Right lobe of liver (tissue), 6 donors: ENCODE data around the gene NUP93. TPM values are rescaled to one million over a fixed set of nuclear protein-coding genes. Genes with fewer than 3 reads are reported as not detected.

Experiments used
- ATAC-seq, 4 donors: fragments of 200-7000 bp; cut with Tn5 transposase; one replicate each; pipeline ENCODE4 v1.9.1; 2020; ENCODE audit warnings: mild to moderate bottlenecking in 4 of 4, moderate library complexity in 4 of 4
- DNase-seq, 3 donors: peaks; one replicate each; pipeline ENCODE4 v3.0.0-alpha.2; 2020
- H3K27ac ChIP-seq, 3 donors: fragments of 200-600 bp; one replicate each; pipeline ENCODE4 v1.8.0; 2022
- H3K27me3 ChIP-seq, 2 donors: fragments of 200-600 bp; one replicate each; pipeline ENCODE4 v1.8.0; 2022
- H3K36me3 ChIP-seq, 4 donors: fragments of 200-600 bp; sonication (generic) in 1 of 4; one replicate each; pipeline versions ENCODE4 v1.5.1 to v1.8.0; 2017 to 2022; ENCODE audit warnings: control low read depth in 1 of 4
- H3K4me1 ChIP-seq, 4 donors: fragments of 200-600 bp; sonication (generic) in 1 of 4; one replicate each; pipeline versions ENCODE4 v1.5.1 to v1.8.0; 2017 to 2022; ENCODE audit warnings: control low read depth in 1 of 4
- H3K4me3 ChIP-seq, 3 donors: fragments of 200-600 bp; one replicate each; pipeline ENCODE4 v1.8.0; 2022
- H3K9me3 ChIP-seq, 4 donors: fragments of 200-600 bp; sonication (generic) in 1 of 4; one replicate each; pipeline versions ENCODE4 v1.5.1 to v1.8.0; 2017 to 2022; ENCODE audit warnings: control low read depth in 1 of 4
- CTCF ChIP-seq, 4 donors: fragments of 200-600 bp in 3 of 4; fragments of 450-650 bp in 1 of 4; IDR thresholded peaks; one replicate each; pipeline versions ENCODE4 v1.5.1 to v1.8.0; 2016 to 2022; ENCODE audit warnings: antibody characterized with exemption in 4 of 4, mild to moderate bottlenecking in 2 of 4
- POLR2A ChIP-seq: fragments of 450-650 bp; IDR thresholded peaks from one replicate; pipeline ENCODE4 v1.6.1; 2017; ENCODE audit warnings: antibody characterized with exemption, mild to moderate bottlenecking
- WGBS: methylation state at CpG from one replicate; pipeline ENCODE4 v1.1.6; 2018; ENCODE audit warnings: low coverage, low lambda C conversion rate; ENCODE audit not compliant: insufficient coverage; ENCODE audit errors: missing lambda C conversion rate; 5-methylcytosine and 5-hydroxymethylcytosine counted together
- intact Hi-C, 2 donors: fragments of 100-400 bp; cut with DNase I; formaldehyde crosslinking; loops; one replicate each; pipeline versions ENCODE4 v1.11.2 to v1.14.1; 2022
- total RNA-seq, 6 experiments: library from RNA; depleted of rRNA in 2 of 6; stranded (reverse); fragments of >200 nt in 2 of 6; fragmentation: NEBNext Ultra II Directional in 3 of 6; extraction: Animal tissue kit (Norgen Biotek cat#: 25700) in 3 of 6; gene quantifications; one replicate each; pipeline versions ENCODE4 v1.1.0 to v1.2.4, GENCODE V29; 2016 to 2023
- donor health status: DM: no; HTN: yes; CAD: no.
- donor health status: DM: no; HTN: no; CAD: no.
- donor health status: DM: no; HTN: no; CAD: no.
- donor health status: DM: no; HTN: yes; CAD: no.
- donor health status: DM: no; HTN: yes; CAD: no.

NUP93 gene
- total RNA-seq, 6 experiments from 2014 or later: 8.3 to 17.0 (median 12.8) TPM

DNA sequence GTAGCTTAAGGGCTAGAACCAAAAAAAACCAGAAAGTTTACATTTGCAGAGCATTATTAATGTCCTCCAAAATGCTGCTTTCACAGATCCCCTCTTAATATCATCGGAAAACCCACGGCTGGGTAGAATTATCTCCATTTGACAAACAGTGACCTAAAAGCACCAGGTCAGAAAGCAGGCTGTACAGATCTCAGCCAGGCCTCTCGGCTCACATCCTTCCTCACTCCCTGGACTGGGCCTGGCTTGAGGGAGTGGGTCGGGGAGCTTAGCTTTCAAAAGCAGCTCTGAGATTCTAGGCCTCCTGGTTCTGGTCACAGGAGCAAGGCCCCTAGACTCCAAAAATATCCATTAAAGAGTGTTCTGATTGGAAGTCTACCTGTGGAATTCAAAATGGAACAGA, 126.0 kb downstream of the NUP93 start:
- 69% methylated on average over 4 of the region's 4 CpGs for WGBS
- H3K27ac ChIP-seq: no peak overlapping the region
- ATAC-seq: no peak
- no peaks in the 10 kb centered on the region for H3K9me3 ChIP-seq
- peaks cover 0 to 9% (median 0%) of the 10 kb centered on the region in 4 donors for H3K4me1 ChIP-seq
- H3K4me3 ChIP-seq: no peak overlapping the region
- no peaks in the 10 kb centered on the region for H3K27me3 ChIP-seq
- no peaks in the 10 kb centered on the region for H3K36me3 ChIP-seq
- peak in 1 of 3 donors; percentile 31 for DNase-seq
- intact Hi-C loops: no loop called here
- TF ChIP-seq CTCF (IDR thresholded peaks at IDR 0.05) (no peak), POLR2A (no peak)

GRCh38 chr16:56856876-56857447, 127.0 kb downstream of the NUP93 start:
- H3K27me3 ChIP-seq: no peaks in the 10 kb centered on the region
- H3K4me3 ChIP-seq: no peak overlapping the region
- TF ChIP-seq CTCF (IDR thresholded peaks at IDR 0.05) (no peak), POLR2A (no peak)
- no peak overlapping the region for H3K27ac ChIP-seq
- H3K9me3 ChIP-seq: no peaks in the 10 kb centered on the region
- H3K4me1 ChIP-seq: peaks cover 0 to 9% (median 0%) of the 10 kb centered on the region in 4 donors
- intact Hi-C loops: no loop called here
- 11% methylated on average over 6 of the region's 6 CpGs for WGBS
- ATAC-seq (peak; percentile 79 to 93 (median 89)), DNase-seq (peak in 1 of 3 donors; percentile 7)
- no peaks in the 10 kb centered on the region for H3K36me3 ChIP-seq

- Histone ChIP-seq H3K9me3 (no peaks in the 10 kb centered on the region), H3K27me3 (no peaks in the 10 kb centered on the region), H3K4me1 (peaks cover 0 to 9% (median 0%) of the 10 kb centered on the region in 4 donors), H3K27ac (no peak overlapping the region), H3K4me3 (no peak overlapping the region), H3K36me3 (no peaks in the 10 kb centered on the region)
- WGBS: 100% methylated on average over 1 of the region's 14 CpGs
- intact Hi-C loops: no loop called here
- ATAC-seq: no peak
- TF ChIP-seq POLR2A (no peak), CTCF (IDR thresholded peaks at IDR 0.05) (no peak)
- DNase-seq: peak in 1 of 3 donors; percentile 52
These were observed 128.4 kb downstream of the NUP93 start for GRCh38 chr16:56858374-56858773.

GRCh38 chr16:56859636-56860035, 129.7 kb downstream of the NUP93 start:
- Histone ChIP-seq H3K27ac (no peak overlapping the region), H3K4me1 (peaks cover 0 to 9% (median 0%) of the 10 kb centered on the region in 4 donors), H3K4me3 (no peak overlapping the region), H3K27me3 (no peaks in the 10 kb centered on the region), H3K36me3 (no peaks in the 10 kb centered on the region), H3K9me3 (no peaks in the 10 kb centered on the region)
- no peak for ATAC-seq
- TF ChIP-seq CTCF (IDR thresholded peaks at IDR 0.05) (no peak), POLR2A (no peak)
- WGBS: 78% methylated on average over 2 of the region's 2 CpGs
- intact Hi-C loops: no loop called here
- DNase-seq: no peak
